HL-60 (cell line): ENCODE data around the gene SLAMF7.

Experiments used
- DNase-seq, 2 experiments: peaks; one replicate each; pipeline ENCODE4 v3.0.0-alpha.2; 2010 to 2020; ENCODE audit warnings: low read depth in 1 of 2, low spot score in 1 of 2
- H3K27ac ChIP-seq: fragments of 250-450 bp; sonication (Bioruptor Pico); replicated peaks from 2 replicates; pipeline ENCODE4 v1.5.1; 2020; ENCODE audit warnings: mild to moderate bottlenecking, moderate library complexity
- H3K27me3 ChIP-seq: fragments of 250-450 bp; sonication (Bioruptor Pico); 2 replicates; pipeline ENCODE4 v1.5.1; 2021; ENCODE audit warnings: mild to moderate bottlenecking, moderate library complexity; ENCODE audit not compliant: insufficient read depth, poor library complexity, severe bottlenecking
- H3K4me3 ChIP-seq: replicated peaks from 2 replicates; pipeline ENCODE4 v1.5.1; 2011; ENCODE audit warnings: mild to moderate bottlenecking, control low read depth, low read length; ENCODE audit not compliant: insufficient read depth
- CTCF ChIP-seq: IDR thresholded peaks from one replicate; pipeline ENCODE4 v1.5.1; 2011; ENCODE audit warnings: low read length, control low read depth, inconsistent platforms; ENCODE audit not compliant: insufficient read depth
- GABPA ChIP-seq: IDR thresholded peaks from 2 replicates; pipeline ENCODE4 v1.6.1; 2012; ENCODE audit warnings: low read depth
- POLR2AphosphoS5 ChIP-seq: IDR thresholded peaks from 2 replicates; pipeline ENCODE4 v1.6.1; 2012; ENCODE audit warnings: low read depth
- REST ChIP-seq: IDR thresholded peaks from 2 replicates; pipeline ENCODE4 v1.6.1; 2012; ENCODE audit warnings: low read depth; ENCODE audit not compliant: insufficient replicate concordance
- SPI1 ChIP-seq: IDR thresholded peaks from 2 replicates; pipeline ENCODE4 v1.6.1; 2012; ENCODE audit warnings: low read depth, mild to moderate bottlenecking, borderline replicate concordance

Gene SLAMF7

GRCh38 chr1:160753594-160753993, 14.5 kb downstream of the SLAMF7 start:
- Histone ChIP-seq H3K27me3 (no peaks in the 10 kb centered on the region), H3K27ac (no peak overlapping the region), H3K4me3 (no peak overlapping the region)
- no peak for DNase-seq
- TF ChIP-seq GABPA: no peak
- TF ChIP-seq CTCF: no peak
- TF ChIP-seq SPI1: no peak
- no peak for TF ChIP-seq POLR2AphosphoS5
- no peak for TF ChIP-seq REST

GRCh38 chr1:160755461-160755860, 16.4 kb downstream of the SLAMF7 start:
- no peak overlapping the region for H3K27ac ChIP-seq
- DNase-seq: no peak
- no peak overlapping the region for H3K4me3 ChIP-seq
- no peaks in the 10 kb centered on the region for H3K27me3 ChIP-seq
- TF ChIP-seq CTCF (no peak), SPI1 (no peak), GABPA (no peak), REST (no peak), POLR2AphosphoS5 (no peak)

GRCh38 chr1:160755911-160756848, 17.1 kb downstream of the SLAMF7 start:
- no peak overlapping the region for H3K4me3 ChIP-seq
- TF ChIP-seq POLR2AphosphoS5 (no peak), CTCF (no peak), SPI1 (no peak), REST (no peak), GABPA (no peak)
- no peak overlapping the region for H3K27ac ChIP-seq
- no peak for DNase-seq
- H3K27me3 ChIP-seq: no peaks in the 10 kb centered on the region
